Measurements from ENCODE around the gene MFN2. TPM values are rescaled to one million over a fixed set of nuclear protein-coding genes. Genes with fewer than 3 reads are reported as not detected.
A peak's percentile ranks its signal among the peaks of the same experiment; 100 is the strongest.

MFN2 gene
- total RNA-seq, 1 donor from 2014 or later = 37.6 TPM

- peaks cover 29 to 44% (median 43%) of the 10 kb centered on the region in 3 donors for H3K4me1 ChIP-seq (ENCODE audit: control insufficient read depth in 3 of 3, insufficient read depth in 3 of 3, low read length in 3 of 3)
- H3K27ac ChIP-seq (ENCODE audit: low read depth, low read length) = peak overlapping the region; percentile 90
- peak overlapping the region in 2 of 3 donors; percentile 8 to 34 for H3K4me3 ChIP-seq (ENCODE audit: low read length in 3 of 3)
- no peaks in the 10 kb centered on the region for H3K9me3 ChIP-seq (ENCODE audit: control insufficient read depth in 3 of 3, low read length in 3 of 3)
- peaks cover 33 to 58% (median 43%) of the 10 kb centered on the region in 3 donors for H3K36me3 ChIP-seq (ENCODE audit: control insufficient read depth in 3 of 3, insufficient read depth in 3 of 3, low read length in 3 of 3)
- H3K9ac ChIP-seq (ENCODE audit: low read depth in 1 of 3, low read length in 3 of 3) = peak overlapping the region; percentile 65 to 85 (median 80)
- no peaks in the 10 kb centered on the region for H3K27me3 ChIP-seq (ENCODE audit: control insufficient read depth in 3 of 3, insufficient read depth in 3 of 3, low read length in 3 of 3)
Observed at GRCh38 chr1:11990303-11991032, 10.2 kb downstream of the MFN2 start.

- Histone ChIP-seq H3K9me3 (ENCODE audit: control insufficient read depth in 3 of 3, low read length in 3 of 3) (no peaks in the 10 kb centered on the region), H3K27me3 (ENCODE audit: control insufficient read depth in 3 of 3, insufficient read depth in 3 of 3, low read length in 3 of 3) (no peaks in the 10 kb centered on the region), H3K4me1 (ENCODE audit: control insufficient read depth in 3 of 3, insufficient read depth in 3 of 3, low read length in 3 of 3) (peaks cover 31 to 43% (median 42%) of the 10 kb centered on the region in 3 donors), H3K4me3 (ENCODE audit: low read length in 3 of 3) (no peak overlapping the region), H3K9ac (ENCODE audit: low read depth in 1 of 3, low read length in 3 of 3) (no peak overlapping the region), H3K27ac (ENCODE audit: low read depth, low read length) (peak overlapping the region; percentile 26), H3K36me3 (ENCODE audit: control insufficient read depth in 3 of 3, insufficient read depth in 3 of 3, low read length in 3 of 3) (peaks cover 45 to 64% (median 50%) of the 10 kb centered on the region in 3 donors)
Observed at GRCh38 chr1:11991969-11992676, 11.9 kb downstream of the MFN2 start.

GRCh38 chr1:11997081-11997850, 17.0 kb downstream of the MFN2 start:
- H3K4me3 ChIP-seq (ENCODE audit: low read length in 3 of 3) = no peak overlapping the region
- H3K27me3 ChIP-seq (ENCODE audit: control insufficient read depth in 3 of 3, insufficient read depth in 3 of 3, low read length in 3 of 3) = no peaks in the 10 kb centered on the region
- no peak overlapping the region for H3K27ac ChIP-seq (ENCODE audit: low read depth, low read length)
- H3K36me3 ChIP-seq (ENCODE audit: control insufficient read depth in 3 of 3, insufficient read depth in 3 of 3, low read length in 3 of 3) = peaks cover 63 to 76% (median 71%) of the 10 kb centered on the region in 3 donors
- H3K9ac ChIP-seq (ENCODE audit: low read depth in 1 of 3, low read length in 3 of 3) = no peak overlapping the region
- peaks cover 5 to 14% (median 12%) of the 10 kb centered on the region in 3 donors for H3K4me1 ChIP-seq (ENCODE audit: control insufficient read depth in 3 of 3, insufficient read depth in 3 of 3, low read length in 3 of 3)
- no peaks in the 10 kb centered on the region for H3K9me3 ChIP-seq (ENCODE audit: control insufficient read depth in 3 of 3, low read length in 3 of 3)

- H3K27me3 ChIP-seq (ENCODE audit: control insufficient read depth in 3 of 3, insufficient read depth in 3 of 3, low read length in 3 of 3) = no peaks in the 10 kb centered on the region
- peaks cover 5 to 12% (median 12%) of the 10 kb centered on the region in 3 donors for H3K4me1 ChIP-seq (ENCODE audit: control insufficient read depth in 3 of 3, insufficient read depth in 3 of 3, low read length in 3 of 3)
- peaks cover 63 to 78% (median 78%) of the 10 kb centered on the region in 3 donors for H3K36me3 ChIP-seq (ENCODE audit: control insufficient read depth in 3 of 3, insufficient read depth in 3 of 3, low read length in 3 of 3)
- H3K4me3 ChIP-seq (ENCODE audit: low read length in 3 of 3) = no peak overlapping the region
- H3K27ac ChIP-seq (ENCODE audit: low read depth, low read length) = no peak overlapping the region
- no peak overlapping the region for H3K9ac ChIP-seq (ENCODE audit: low read depth in 1 of 3, low read length in 3 of 3)
- H3K9me3 ChIP-seq (ENCODE audit: control insufficient read depth in 3 of 3, low read length in 3 of 3) = no peaks in the 10 kb centered on the region
Observed at GRCh38 chr1:11998636-11999035, 18.4 kb downstream of the MFN2 start.

GRCh38 chr1:11999236-11999635, 19.0 kb downstream of the MFN2 start:
- peaks cover 67 to 80% (median 79%) of the 10 kb centered on the region in 3 donors for H3K36me3 ChIP-seq (ENCODE audit: control insufficient read depth in 3 of 3, insufficient read depth in 3 of 3, low read length in 3 of 3)
- H3K4me3 ChIP-seq (ENCODE audit: low read length in 3 of 3) = no peak overlapping the region
- H3K9me3 ChIP-seq (ENCODE audit: control insufficient read depth in 3 of 3, low read length in 3 of 3) = no peaks in the 10 kb centered on the region
- no peak overlapping the region for H3K27ac ChIP-seq (ENCODE audit: low read depth, low read length)
- peaks cover 5 to 12% (median 12%) of the 10 kb centered on the region in 3 donors for H3K4me1 ChIP-seq (ENCODE audit: control insufficient read depth in 3 of 3, insufficient read depth in 3 of 3, low read length in 3 of 3)
- no peak overlapping the region for H3K9ac ChIP-seq (ENCODE audit: low read depth in 1 of 3, low read length in 3 of 3)
- no peaks in the 10 kb centered on the region for H3K27me3 ChIP-seq (ENCODE audit: control insufficient read depth in 3 of 3, insufficient read depth in 3 of 3, low read length in 3 of 3)

GRCh38 chr1:12001249-12001917, 21.1 kb downstream of the MFN2 start:
- Histone ChIP-seq H3K27ac (ENCODE audit: low read depth, low read length) (no peak overlapping the region), H3K9ac (ENCODE audit: low read depth in 1 of 3, low read length in 3 of 3) (no peak overlapping the region), H3K4me3 (ENCODE audit: low read length in 3 of 3) (no peak overlapping the region), H3K36me3 (ENCODE audit: control insufficient read depth in 3 of 3, insufficient read depth in 3 of 3, low read length in 3 of 3) (peaks cover 74 to 83% (median 82%) of the 10 kb centered on the region in 3 donors), H3K4me1 (ENCODE audit: control insufficient read depth in 3 of 3, insufficient read depth in 3 of 3, low read length in 3 of 3) (peaks cover 0 to 1% (median 0%) of the 10 kb centered on the region in 3 donors), H3K27me3 (ENCODE audit: control insufficient read depth in 3 of 3, insufficient read depth in 3 of 3, low read length in 3 of 3) (no peaks in the 10 kb centered on the region), H3K9me3 (ENCODE audit: control insufficient read depth in 3 of 3, low read length in 3 of 3) (no peaks in the 10 kb centered on the region)

GRCh38 chr1:12001996-12002493, 21.8 kb downstream of the MFN2 start:
- no peak overlapping the region for H3K27ac ChIP-seq (ENCODE audit: low read depth, low read length)
- no peak overlapping the region for H3K4me3 ChIP-seq (ENCODE audit: low read length in 3 of 3)
- H3K9me3 ChIP-seq (ENCODE audit: control insufficient read depth in 3 of 3, low read length in 3 of 3) = no peaks in the 10 kb centered on the region
- H3K27me3 ChIP-seq (ENCODE audit: control insufficient read depth in 3 of 3, insufficient read depth in 3 of 3, low read length in 3 of 3) = no peaks in the 10 kb centered on the region
- H3K9ac ChIP-seq (ENCODE audit: low read depth in 1 of 3, low read length in 3 of 3) = no peak overlapping the region
- H3K4me1 ChIP-seq (ENCODE audit: control insufficient read depth in 3 of 3, insufficient read depth in 3 of 3, low read length in 3 of 3) = no peaks in the 10 kb centered on the region
- H3K36me3 ChIP-seq (ENCODE audit: control insufficient read depth in 3 of 3, insufficient read depth in 3 of 3, low read length in 3 of 3) = peaks cover 75 to 85% (median 83%) of the 10 kb centered on the region in 3 donors

GRCh38 chr1:12003762-12004161, 23.5 kb downstream of the MFN2 start:
- Histone ChIP-seq H3K36me3 (ENCODE audit: control insufficient read depth in 3 of 3, insufficient read depth in 3 of 3, low read length in 3 of 3) (peaks cover 72 to 79% (median 78%) of the 10 kb centered on the region in 3 donors), H3K9ac (ENCODE audit: low read depth in 1 of 3, low read length in 3 of 3) (no peak overlapping the region), H3K27me3 (ENCODE audit: control insufficient read depth in 3 of 3, insufficient read depth in 3 of 3, low read length in 3 of 3) (no peaks in the 10 kb centered on the region), H3K4me3 (ENCODE audit: low read length in 3 of 3) (no peak overlapping the region), H3K27ac (ENCODE audit: low read depth, low read length) (no peak overlapping the region), H3K9me3 (ENCODE audit: control insufficient read depth in 3 of 3, low read length in 3 of 3) (no peaks in the 10 kb centered on the region), H3K4me1 (ENCODE audit: control insufficient read depth in 3 of 3, insufficient read depth in 3 of 3, low read length in 3 of 3) (no peaks in the 10 kb centered on the region)

- no peak overlapping the region for H3K4me3 ChIP-seq (ENCODE audit: low read length in 3 of 3)
- no peak overlapping the region for H3K27ac ChIP-seq (ENCODE audit: low read depth, low read length)
- H3K9me3 ChIP-seq (ENCODE audit: control insufficient read depth in 3 of 3, low read length in 3 of 3) = no peaks in the 10 kb centered on the region
- no peaks in the 10 kb centered on the region for H3K27me3 ChIP-seq (ENCODE audit: control insufficient read depth in 3 of 3, insufficient read depth in 3 of 3, low read length in 3 of 3)
- H3K36me3 ChIP-seq (ENCODE audit: control insufficient read depth in 3 of 3, insufficient read depth in 3 of 3, low read length in 3 of 3) = peaks cover 78 to 82% (median 82%) of the 10 kb centered on the region in 3 donors
- no peaks in the 10 kb centered on the region for H3K4me1 ChIP-seq (ENCODE audit: control insufficient read depth in 3 of 3, insufficient read depth in 3 of 3, low read length in 3 of 3)
- peak overlapping the region in 1 of 3 donors; percentile 25 for H3K9ac ChIP-seq (ENCODE audit: low read depth in 1 of 3, low read length in 3 of 3)
Observed at GRCh38 chr1:12005488-12006166, 25.4 kb downstream of the MFN2 start.

All from skeletal muscle tissue (tissue), 4 donors.